HK-2 (cell line): ENCODE measurements around the gene GSTM5.
"Not testable (repeated sequence)": the region's sequence is repeated elsewhere in the genome, so short reads cannot be mapped to it uniquely, and the experiment has no call there.

Experiments
- DNase-seq: peaks from one replicate; pipeline ENCODE4 v3.0.0-alpha.2; 2018; ENCODE audit not compliant: unreplicated experiment

GSTM5 gene

GRCh38 chr1:109711593-109712320 is at the start of gene GSTM5:
TSS of gene GSTM5 (plus strand) at chr1:109712251. CDS start at chr1:109712313, 62 bp downstream.
- DNase-seq = not testable (repeated sequence)

DNA sequence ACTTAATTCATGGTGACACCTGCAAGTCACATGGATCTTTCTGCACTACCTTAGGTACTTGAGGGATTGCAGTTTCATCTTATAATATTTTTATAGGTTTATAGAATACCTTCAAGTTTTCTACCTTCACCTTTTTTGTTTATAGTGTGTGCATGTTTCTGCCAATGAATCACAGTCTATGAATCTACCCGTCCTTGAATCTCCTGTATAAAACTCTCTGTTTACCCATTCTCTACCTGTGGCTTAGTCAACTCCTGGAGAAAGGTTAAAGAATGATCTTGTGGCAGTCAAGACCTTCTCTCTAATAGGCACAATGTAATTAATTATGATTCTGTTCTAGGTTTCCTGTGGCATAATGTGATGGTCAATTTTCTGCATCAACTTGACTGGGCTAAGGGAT is 47.4 kb upstream of the GSTM5 start:
- no peak for DNase-seq

- DNase-seq = no peak
Observed at GRCh38 chr1:109667452-109668122, 44.5 kb upstream of the GSTM5 start, which contains the start of gene GSTM2. TSS of gene GSTM2 (plus strand) at chr1:109668057. CDS start at chr1:109668116, 59 bp downstream.

- DNase-seq = no peak
Observed at GRCh38 chr1:109668123-109668775, 43.8 kb upstream of the GSTM5 start.

- DNase-seq = no peak
Observed at GRCh38 chr1:109669246-109669948, 42.7 kb upstream of the GSTM5 start.

DNA sequence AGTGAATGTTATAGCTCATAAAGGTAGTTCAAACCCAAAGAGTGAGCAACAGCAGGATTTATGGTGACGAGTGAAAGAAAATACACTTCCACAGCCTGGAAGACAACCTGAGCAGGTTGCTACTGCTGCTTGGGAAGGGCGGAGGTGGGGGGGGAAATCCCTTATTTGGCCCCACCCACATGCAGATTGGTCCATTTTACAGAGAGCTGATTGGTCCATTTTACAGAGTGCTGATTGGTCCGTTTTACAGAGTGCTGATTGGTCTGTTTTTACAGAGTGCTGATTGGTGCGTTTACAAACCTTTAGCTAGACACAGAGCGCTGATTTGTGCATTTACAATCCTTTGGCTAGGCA is 42.1 kb upstream of the GSTM5 start:
- DNase-seq = not testable (repeated sequence)

GRCh38 chr1:109671067-109671466 is 41.0 kb upstream of the GSTM5 start:
- DNase-seq = no peak

DNA sequence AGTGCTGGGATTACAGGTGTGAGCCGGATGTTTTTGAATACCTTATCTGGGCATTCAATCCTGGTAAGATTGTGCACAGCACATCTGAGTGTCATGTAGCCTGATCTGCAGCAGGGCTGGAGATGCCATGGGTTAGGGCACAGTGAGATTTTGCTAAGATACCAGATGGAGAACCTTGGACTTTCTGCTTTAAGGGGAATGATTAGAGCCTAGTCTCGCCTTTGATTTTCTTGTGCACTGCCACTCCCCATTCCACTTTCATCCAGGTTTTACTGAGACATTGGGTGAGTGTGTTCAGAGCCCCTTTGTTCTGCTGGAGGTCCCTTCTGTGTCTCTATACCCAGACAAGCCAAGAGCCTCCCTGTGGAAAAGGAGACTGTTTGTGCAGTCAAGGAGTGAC is 38.2 kb upstream of the GSTM5 start:
- not testable (repeated sequence) for DNase-seq

DNA sequence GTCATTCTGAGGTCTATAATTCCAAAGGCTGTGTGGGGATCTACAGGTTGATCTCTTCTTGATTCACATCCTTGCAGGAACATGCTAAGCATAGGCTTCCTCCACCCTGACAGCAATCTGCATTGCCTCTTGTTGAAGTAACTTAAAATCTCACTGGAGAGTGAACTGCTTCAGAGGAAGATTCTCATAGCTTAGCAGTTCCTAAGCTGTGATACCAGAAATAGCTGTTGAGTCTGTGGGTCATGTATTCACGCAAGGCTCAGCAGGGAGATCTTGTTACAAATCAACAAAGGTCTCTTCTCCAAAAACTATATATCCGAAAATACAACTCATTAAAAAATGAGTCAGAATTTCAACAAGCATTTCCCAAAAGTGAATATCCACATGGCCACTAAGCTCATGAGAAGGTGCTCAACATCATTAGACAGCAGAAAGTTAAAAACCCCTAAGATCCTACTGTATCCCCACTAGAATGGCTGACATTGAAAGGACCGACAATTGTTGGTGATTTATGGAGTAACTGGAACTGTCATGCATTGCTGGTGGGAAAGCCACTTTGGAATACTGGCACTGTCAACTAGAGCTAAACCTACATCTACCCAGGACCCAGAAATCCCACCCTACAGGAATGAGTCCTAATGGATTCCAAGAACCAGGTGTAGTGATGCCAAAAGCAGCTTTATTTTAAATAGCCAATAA is 35.2 kb upstream of the GSTM5 start:
- not testable (repeated sequence) for DNase-seq

DNA sequence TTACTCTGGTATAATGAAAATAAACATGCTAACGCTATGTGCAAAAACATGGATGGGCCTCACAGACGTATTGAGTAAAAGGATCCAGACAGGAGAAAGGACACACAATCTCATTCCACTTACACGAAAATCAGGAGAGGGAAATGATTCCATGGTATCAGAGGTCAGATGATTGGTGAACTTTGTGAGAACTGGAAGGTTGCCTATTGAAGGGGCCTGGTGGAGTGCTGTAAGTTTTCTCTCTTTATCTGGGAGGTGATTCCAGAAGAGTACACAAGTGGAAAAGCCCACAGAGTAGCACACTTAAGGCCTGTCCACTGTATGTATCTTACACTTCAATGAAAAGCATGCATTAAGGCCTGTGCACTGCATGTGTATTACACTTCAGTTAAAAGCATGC is 34.6 kb upstream of the GSTM5 start:
- DNase-seq = no peak

- not testable (repeated sequence) for DNase-seq
Observed at GRCh38 chr1:109678637-109679036, 33.4 kb upstream of the GSTM5 start.

- not testable (repeated sequence) for DNase-seq
Observed at GRCh38 chr1:109684777-109685176, 27.3 kb upstream of the GSTM5 start.

- DNase-seq = not testable (repeated sequence)
Observed at GRCh38 chr1:109685399-109685798, 26.7 kb upstream of the GSTM5 start.

DNA sequence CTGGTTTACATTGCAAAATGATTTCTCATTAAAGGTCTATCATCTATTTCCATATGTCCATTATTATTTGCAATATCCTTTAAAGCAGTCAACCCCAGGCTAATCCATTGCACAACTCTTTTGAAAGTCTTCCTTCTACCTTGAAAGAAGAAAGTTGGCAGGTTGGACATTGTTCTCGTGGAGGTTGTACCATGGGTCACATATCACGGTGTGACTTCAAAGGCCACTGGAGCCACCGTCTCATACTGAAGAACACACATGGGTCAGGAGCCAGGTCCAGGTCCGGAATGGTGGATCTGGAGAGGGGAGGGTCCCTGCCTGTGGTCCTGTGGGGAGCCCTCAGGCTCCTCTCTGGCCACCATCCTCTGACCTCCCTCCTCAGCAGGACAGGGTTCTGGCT is 26.2 kb upstream of the GSTM5 start:
- DNase-seq = not testable (repeated sequence)

DNA sequence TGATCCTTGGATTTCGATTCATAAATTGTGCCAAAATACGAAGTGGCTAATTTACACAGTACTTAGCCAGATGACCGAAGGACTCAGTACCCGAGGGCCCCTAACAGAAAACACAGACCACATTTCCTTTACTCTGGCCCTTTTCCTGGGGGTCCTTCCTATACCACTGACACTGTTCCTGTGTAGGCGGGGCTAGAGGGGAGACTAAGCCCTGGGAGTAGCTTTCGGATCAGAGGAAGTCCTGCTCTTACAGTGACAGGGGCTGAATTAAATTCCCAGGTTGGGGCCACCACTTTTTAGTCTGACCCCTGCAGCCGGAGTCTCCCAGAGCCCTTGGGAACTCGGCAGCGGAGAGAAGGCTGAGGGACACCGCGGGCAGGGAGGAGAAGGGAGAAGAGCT is 24.9 kb upstream of the GSTM5 start:
- DNase-seq = not testable (repeated sequence)

- no peak for DNase-seq
Observed at GRCh38 chr1:109687641-109688499, 24.2 kb upstream of the GSTM5 start, which contains the start of gene GSTM1. TSS of gene GSTM1 (plus strand) at chr1:109687817. CDS start at chr1:109687874, 57 bp downstream.

- no peak for DNase-seq
Observed at GRCh38 chr1:109689844-109690405, 22.1 kb upstream of the GSTM5 start.

DNA sequence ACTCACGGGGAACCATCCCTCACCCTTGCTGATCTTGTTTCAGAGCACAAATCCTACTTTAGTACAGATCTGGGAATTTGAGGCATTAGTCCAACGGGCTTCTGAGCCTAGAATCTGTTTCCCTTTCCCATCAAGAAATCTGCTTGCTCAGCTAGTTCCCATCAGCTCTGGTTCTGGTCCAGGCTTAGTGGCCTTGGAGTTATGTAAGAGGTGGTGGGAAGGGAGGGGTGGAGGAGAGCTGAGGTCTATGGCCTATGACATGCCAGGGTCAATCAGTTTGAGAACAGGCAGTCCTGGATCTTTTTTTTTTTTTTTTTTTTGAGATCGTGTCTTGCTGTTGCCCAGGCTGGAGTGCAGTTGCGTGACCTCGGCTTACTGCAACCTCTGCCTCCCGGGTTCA is 20.3 kb upstream of the GSTM5 start:
- no peak for DNase-seq

DNA sequence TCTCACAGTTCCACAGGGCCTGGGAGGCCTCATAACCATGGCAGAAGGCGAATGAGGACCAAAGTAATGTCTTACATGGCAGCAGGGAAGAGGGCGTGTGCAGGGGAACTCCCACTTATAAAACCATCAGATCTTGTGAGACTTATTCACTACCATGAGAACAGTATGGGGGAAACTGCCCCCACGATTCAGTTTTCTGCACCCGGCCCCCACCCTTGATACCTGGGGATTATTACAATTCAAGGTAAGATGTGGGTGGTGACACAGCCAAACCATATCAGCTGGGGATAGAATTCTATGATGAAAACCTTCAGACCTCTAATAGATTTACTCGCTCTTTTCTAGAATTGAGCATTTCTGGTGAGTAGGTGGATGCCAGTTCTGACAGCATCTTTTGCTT is 17.7 kb upstream of the GSTM5 start:
- DNase-seq = not testable (repeated sequence)

DNA sequence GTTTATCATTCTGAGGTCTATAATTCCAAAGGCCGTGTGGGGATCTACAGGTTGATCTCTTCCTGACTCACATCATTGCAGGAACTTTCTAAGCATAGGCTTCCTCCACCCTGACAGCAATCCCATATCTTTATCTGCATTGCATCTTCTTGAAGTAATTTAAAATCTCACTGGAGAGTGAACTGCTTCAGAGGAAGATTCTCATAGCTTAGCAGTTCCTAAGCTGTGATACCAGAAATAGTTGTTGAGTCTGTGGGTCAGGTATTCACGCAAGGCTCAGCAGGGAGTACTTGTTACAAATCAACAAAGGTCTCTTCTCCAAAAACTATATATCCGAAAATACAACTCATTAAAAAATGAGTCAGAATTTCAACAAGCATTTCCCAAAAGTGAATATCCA is 16.9 kb upstream of the GSTM5 start:
- DNase-seq = not testable (repeated sequence)
